K562 (cell line): ENCODE measurements around the gene CDC14A. TPM values are rescaled to one million over a fixed set of nuclear protein-coding genes. Genes with fewer than 3 reads are reported as not detected.
A peak's percentile ranks its signal among the peaks of the same experiment; 100 is the strongest.

Source experiments
- ASH1L ChIP-seq: fragments of 450-650 bp; IDR thresholded peaks from 2 replicates; pipeline ENCODE4 v1.6.1; 2018; ENCODE audit warnings: borderline replicate concordance, mild to moderate bottlenecking, low read depth; ENCODE audit not compliant: partially characterized antibody
- ETS2 ChIP-seq: IDR thresholded peaks from 2 replicates; pipeline ENCODE4 v1.6.1; 2016; ENCODE audit warnings: borderline replicate concordance, missing genetic modification characterization, mild to moderate bottlenecking, moderate library complexity, missing compliant biosample characterization; ENCODE audit not compliant: poor library complexity, severe bottlenecking
- NFIC ChIP-seq: fragments of 450-650 bp; IDR thresholded peaks from 2 replicates; pipeline ENCODE4 v1.6.1; 2017; ENCODE audit warnings: mild to moderate bottlenecking, inconsistent platforms
- POLR2AphosphoS5 ChIP-seq: IDR thresholded peaks from 2 replicates; pipeline ENCODE4 v1.6.1; 2011; ENCODE audit warnings: mild to moderate bottlenecking, low read depth, low read length, moderate library complexity; ENCODE audit not compliant: control insufficient read depth, insufficient read depth
- POU5F1 ChIP-seq: fragments of 150-350 bp; IDR thresholded peaks from 2 replicates; pipeline ENCODE4 v1.6.1; 2014; ENCODE audit warnings: borderline replicate concordance, low read length, low read depth, mild to moderate bottlenecking; ENCODE audit not compliant: partially characterized antibody
- RAD21 ChIP-seq, 2 experiments: fragments of 250-450 bp in 1 of 2; fragments of 450-650 bp in 1 of 2; sonication (Bioruptor Pico) in 1 of 2; formaldehyde crosslinking in 1 of 2; IDR thresholded peaks in 1 of 2; conservative IDR thresholded peaks in 1 of 2; 2 replicates each; pipeline versions ENCODE4 v1.4.0 to v1.8.0; 2020 to 2022; ENCODE audit warnings: mild to moderate bottlenecking in 2 of 2, moderate library complexity in 1 of 2
- ZNF282 ChIP-seq: sonication (generic); formaldehyde crosslinking; IDR thresholded peaks from 2 replicates; pipeline ENCODE4 v1.8.1; 2023; ENCODE audit warnings: missing genetic modification reagents
- polyA plus RNA-seq, 8 experiments: library from polyadenylated mRNA; depleted of rRNA in 4 of 8; stranded (reverse) in 5 of 8; unstranded in 3 of 8; fragments of >200 nt; fragmentation: Nextera tagmentation in 2 of 8; fragmentation: Illumina TruSeq in 1 of 8; extraction: Ambion mirVana in 2 of 8; extraction: Trizol in 1 of 8; gene quantifications; 2 replicates each; pipeline versions ENCODE4 v1.2.1 to v1.2.3, GENCODE V29; 2011 to 2014; ENCODE audit warnings: inconsistent platforms in 1 of 8, missing spikeins in 1 of 8
- total RNA-seq, 7 experiments: library from RNA; depleted of rRNA in 6 of 7; stranded (reverse); fragments of >200 nt in 6 of 7; fragmentation: Illumina TruSeq in 2 of 7; extraction: Trizol in 2 of 7; gene quantifications; 2 replicates each; pipeline versions ENCODE4 v1.2.1 to v1.2.3, GENCODE V29; 2011 to 2021; ENCODE audit warnings: low replicate concordance in 1 of 7
- TF ChIP-seq, protein P1 (sequence below), 2 experiments: fragments of 450-650 bp; IDR thresholded peaks; 2 replicates each; pipeline ENCODE4 v1.6.1; 2018; ENCODE audit warnings: mild to moderate bottlenecking in 2 of 2, low read depth in 1 of 2; ENCODE audit not compliant: partially characterized antibody in 2 of 2
- TF ChIP-seq, protein P2 (sequence below), 2 experiments: fragments of 450-650 bp; formaldehyde crosslinking in 1 of 2; IDR thresholded peaks; 2 replicates each; pipeline versions ENCODE4 v1.4.0 to v1.6.1; 2014 to 2020; ENCODE audit warnings: mild to moderate bottlenecking in 2 of 2, borderline replicate concordance in 1 of 2, low read depth in 1 of 2
- TF ChIP-seq, protein P3 (sequence below), 3 experiments: IDR thresholded peaks in 2 of 3; conservative IDR thresholded peaks in 1 of 3; 2 replicates each; pipeline ENCODE4 v1.5.1; 2011 to 2012; ENCODE audit warnings: low read length in 3 of 3, mild to moderate bottlenecking in 3 of 3, control low read depth in 2 of 3, improper control_type of control experiment in 1 of 3, inconsistent platforms in 1 of 3, low read depth in 1 of 3, mixed read lengths in 1 of 3, moderate library complexity in 1 of 3; ENCODE audit not compliant: insufficient read depth in 2 of 3

Gene CDC14A
- total and polyA plus RNA-seq, 9 of the 15 experiments (the other 6 are each of a cell fraction or from before 2014, with no cell fraction given) = 17.0 to 74.3 (median 33.4) TPM

- TF ChIP-seq, protein P1, sequence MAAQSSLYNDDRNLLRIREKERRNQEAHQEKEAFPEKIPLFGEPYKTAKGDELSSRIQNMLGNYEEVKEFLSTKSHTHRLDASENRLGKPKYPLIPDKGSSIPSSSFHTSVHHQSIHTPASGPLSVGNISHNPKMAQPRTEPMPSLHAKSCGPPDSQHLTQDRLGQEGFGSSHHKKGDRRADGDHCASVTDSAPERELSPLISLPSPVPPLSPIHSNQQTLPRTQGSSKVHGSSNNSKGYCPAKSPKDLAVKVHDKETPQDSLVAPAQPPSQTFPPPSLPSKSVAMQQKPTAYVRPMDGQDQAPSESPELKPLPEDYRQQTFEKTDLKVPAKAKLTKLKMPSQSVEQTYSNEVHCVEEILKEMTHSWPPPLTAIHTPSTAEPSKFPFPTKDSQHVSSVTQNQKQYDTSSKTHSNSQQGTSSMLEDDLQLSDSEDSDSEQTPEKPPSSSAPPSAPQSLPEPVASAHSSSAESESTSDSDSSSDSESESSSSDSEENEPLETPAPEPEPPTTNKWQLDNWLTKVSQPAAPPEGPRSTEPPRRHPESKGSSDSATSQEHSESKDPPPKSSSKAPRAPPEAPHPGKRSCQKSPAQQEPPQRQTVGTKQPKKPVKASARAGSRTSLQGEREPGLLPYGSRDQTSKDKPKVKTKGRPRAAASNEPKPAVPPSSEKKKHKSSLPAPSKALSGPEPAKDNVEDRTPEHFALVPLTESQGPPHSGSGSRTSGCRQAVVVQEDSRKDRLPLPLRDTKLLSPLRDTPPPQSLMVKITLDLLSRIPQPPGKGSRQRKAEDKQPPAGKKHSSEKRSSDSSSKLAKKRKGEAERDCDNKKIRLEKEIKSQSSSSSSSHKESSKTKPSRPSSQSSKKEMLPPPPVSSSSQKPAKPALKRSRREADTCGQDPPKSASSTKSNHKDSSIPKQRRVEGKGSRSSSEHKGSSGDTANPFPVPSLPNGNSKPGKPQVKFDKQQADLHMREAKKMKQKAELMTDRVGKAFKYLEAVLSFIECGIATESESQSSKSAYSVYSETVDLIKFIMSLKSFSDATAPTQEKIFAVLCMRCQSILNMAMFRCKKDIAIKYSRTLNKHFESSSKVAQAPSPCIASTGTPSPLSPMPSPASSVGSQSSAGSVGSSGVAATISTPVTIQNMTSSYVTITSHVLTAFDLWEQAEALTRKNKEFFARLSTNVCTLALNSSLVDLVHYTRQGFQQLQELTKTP (IDR thresholded peaks at IDR 0.05; ENCODE audit: low read depth in 1 of 2, partially characterized antibody in 2 of 2) = no peak
- TF ChIP-seq, protein P2, sequence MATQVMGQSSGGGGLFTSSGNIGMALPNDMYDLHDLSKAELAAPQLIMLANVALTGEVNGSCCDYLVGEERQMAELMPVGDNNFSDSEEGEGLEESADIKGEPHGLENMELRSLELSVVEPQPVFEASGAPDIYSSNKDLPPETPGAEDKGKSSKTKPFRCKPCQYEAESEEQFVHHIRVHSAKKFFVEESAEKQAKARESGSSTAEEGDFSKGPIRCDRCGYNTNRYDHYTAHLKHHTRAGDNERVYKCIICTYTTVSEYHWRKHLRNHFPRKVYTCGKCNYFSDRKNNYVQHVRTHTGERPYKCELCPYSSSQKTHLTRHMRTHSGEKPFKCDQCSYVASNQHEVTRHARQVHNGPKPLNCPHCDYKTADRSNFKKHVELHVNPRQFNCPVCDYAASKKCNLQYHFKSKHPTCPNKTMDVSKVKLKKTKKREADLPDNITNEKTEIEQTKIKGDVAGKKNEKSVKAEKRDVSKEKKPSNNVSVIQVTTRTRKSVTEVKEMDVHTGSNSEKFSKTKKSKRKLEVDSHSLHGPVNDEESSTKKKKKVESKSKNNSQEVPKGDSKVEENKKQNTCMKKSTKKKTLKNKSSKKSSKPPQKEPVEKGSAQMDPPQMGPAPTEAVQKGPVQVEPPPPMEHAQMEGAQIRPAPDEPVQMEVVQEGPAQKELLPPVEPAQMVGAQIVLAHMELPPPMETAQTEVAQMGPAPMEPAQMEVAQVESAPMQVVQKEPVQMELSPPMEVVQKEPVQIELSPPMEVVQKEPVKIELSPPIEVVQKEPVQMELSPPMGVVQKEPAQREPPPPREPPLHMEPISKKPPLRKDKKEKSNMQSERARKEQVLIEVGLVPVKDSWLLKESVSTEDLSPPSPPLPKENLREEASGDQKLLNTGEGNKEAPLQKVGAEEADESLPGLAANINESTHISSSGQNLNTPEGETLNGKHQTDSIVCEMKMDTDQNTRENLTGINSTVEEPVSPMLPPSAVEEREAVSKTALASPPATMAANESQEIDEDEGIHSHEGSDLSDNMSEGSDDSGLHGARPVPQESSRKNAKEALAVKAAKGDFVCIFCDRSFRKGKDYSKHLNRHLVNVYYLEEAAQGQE (IDR thresholded peaks at IDR 0.05; ENCODE audit: borderline replicate concordance) = peak; percentile 63; the same call in 1 of the 2 replicates
- TF ChIP-seq, protein P2 (CRISPR knock-in tag; IDR thresholded peaks at IDR 0.05; ENCODE audit: low read depth) = no peak
- TF ChIP-seq POU5F1 (no peak), RAD21 (CRISPR knock-in tag; conservative IDR thresholded peaks at IDR 0.05 in 1 of 2, IDR thresholded peaks at IDR 0.05 in 1 of 2) (peak; percentile 90 to 91), ZNF282 (CRISPR knock-in tag) (no peak), ASH1L (no peak), POLR2AphosphoS5 (peak; percentile 14; the same call in 1 of the 2 replicates), NFIC (no peak), ETS2 (no peak)
- TF ChIP-seq, protein P3, sequence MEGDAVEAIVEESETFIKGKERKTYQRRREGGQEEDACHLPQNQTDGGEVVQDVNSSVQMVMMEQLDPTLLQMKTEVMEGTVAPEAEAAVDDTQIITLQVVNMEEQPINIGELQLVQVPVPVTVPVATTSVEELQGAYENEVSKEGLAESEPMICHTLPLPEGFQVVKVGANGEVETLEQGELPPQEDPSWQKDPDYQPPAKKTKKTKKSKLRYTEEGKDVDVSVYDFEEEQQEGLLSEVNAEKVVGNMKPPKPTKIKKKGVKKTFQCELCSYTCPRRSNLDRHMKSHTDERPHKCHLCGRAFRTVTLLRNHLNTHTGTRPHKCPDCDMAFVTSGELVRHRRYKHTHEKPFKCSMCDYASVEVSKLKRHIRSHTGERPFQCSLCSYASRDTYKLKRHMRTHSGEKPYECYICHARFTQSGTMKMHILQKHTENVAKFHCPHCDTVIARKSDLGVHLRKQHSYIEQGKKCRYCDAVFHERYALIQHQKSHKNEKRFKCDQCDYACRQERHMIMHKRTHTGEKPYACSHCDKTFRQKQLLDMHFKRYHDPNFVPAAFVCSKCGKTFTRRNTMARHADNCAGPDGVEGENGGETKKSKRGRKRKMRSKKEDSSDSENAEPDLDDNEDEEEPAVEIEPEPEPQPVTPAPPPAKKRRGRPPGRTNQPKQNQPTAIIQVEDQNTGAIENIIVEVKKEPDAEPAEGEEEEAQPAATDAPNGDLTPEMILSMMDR (IDR thresholded peaks at IDR 0.05 in 2 of 3, conservative IDR thresholded peaks at IDR 0.05 in 1 of 3; ENCODE audit: insufficient read depth in 2 of 3, low read depth in 1 of 3, low read length in 3 of 3) = peak; percentile 72 to 86 (median 84)
Measured at GRCh38 chr1:100459358-100460114, 107.2 kb downstream of the CDC14A start (continued).
